ENCODE results near the gene RBP2.

The RBP2 gene

GRCh38 chr3:139518306-139518705 is 42.0 kb upstream of the RBP2 start:
- no peaks in the 10 kb centered on the region for H3K9me3 ChIP-seq (ENCODE audit: control insufficient read depth in 5 of 5, low read length in 5 of 5)
- H3K9ac ChIP-seq (ENCODE audit: low read length in 5 of 5), result no peak overlapping the region
- no peak overlapping the region for H3K4me3 ChIP-seq (ENCODE audit: low read depth in 1 of 5, low read length in 5 of 5)
- no peaks in the 10 kb centered on the region for H3K36me3 ChIP-seq (ENCODE audit: control insufficient read depth in 5 of 5, insufficient read depth in 5 of 5, low read length in 5 of 5)
- no peaks in the 10 kb centered on the region for H3K27me3 ChIP-seq (ENCODE audit: control insufficient read depth in 5 of 5, insufficient read depth in 4 of 5, low read length in 5 of 5)
- peaks cover 0 to 9% (median 0%) of the 10 kb centered on the region in 5 donors for H3K4me1 ChIP-seq (ENCODE audit: control insufficient read depth in 5 of 5, insufficient read depth in 5 of 5, low read length in 5 of 5)
- H3K27ac ChIP-seq (ENCODE audit: low read depth, low read length), result no peak overlapping the region

DNA sequence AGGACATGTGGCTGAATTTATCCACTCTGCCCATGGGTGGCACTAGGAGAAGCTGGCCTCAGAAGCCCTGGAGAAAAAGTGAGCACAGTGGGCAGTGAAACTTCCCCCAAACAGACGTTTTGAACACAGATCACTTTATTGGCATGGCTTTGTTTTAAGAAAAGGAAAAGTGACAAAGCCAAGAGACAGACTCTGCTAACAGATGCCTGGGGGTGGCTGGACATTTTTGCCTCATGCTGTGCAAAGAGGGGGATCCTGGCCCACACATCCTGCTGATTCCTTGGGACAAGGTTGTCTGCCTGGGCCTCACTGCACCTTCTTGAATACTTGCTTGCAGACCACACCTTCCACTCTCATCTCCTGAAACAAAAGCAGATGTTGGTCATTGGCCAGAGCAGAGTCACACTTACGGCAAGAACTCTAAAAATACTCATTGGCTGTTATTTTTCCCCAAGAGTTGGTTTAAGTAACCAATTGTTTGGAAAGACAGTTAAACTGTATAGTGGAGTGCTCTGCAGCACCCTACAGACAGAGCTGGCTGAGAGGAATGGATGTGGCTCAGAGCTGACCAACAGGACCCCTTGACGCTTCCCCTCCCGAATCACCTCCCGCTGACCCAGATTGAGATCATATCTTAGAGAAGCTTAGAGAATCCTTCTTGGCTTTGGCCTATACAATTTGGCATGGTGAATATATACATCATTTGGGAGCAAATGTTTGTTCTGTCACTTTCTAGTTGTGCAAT is 41.2 kb upstream of the RBP2 start:
- H3K36me3 ChIP-seq (ENCODE audit: control insufficient read depth in 5 of 5, insufficient read depth in 5 of 5, low read length in 5 of 5), result no peaks in the 10 kb centered on the region
- H3K4me1 ChIP-seq (ENCODE audit: control insufficient read depth in 5 of 5, insufficient read depth in 5 of 5, low read length in 5 of 5), result peaks cover 0 to 9% (median 0%) of the 10 kb centered on the region in 5 donors
- no peaks in the 10 kb centered on the region for H3K9me3 ChIP-seq (ENCODE audit: control insufficient read depth in 5 of 5, low read length in 5 of 5)
- H3K27ac ChIP-seq (ENCODE audit: low read depth, low read length), result no peak overlapping the region
- no peak overlapping the region for H3K4me3 ChIP-seq (ENCODE audit: low read depth in 1 of 5, low read length in 5 of 5)
- H3K9ac ChIP-seq (ENCODE audit: low read length in 5 of 5), result no peak overlapping the region
- no peaks in the 10 kb centered on the region for H3K27me3 ChIP-seq (ENCODE audit: control insufficient read depth in 5 of 5, insufficient read depth in 4 of 5, low read length in 5 of 5)

DNA sequence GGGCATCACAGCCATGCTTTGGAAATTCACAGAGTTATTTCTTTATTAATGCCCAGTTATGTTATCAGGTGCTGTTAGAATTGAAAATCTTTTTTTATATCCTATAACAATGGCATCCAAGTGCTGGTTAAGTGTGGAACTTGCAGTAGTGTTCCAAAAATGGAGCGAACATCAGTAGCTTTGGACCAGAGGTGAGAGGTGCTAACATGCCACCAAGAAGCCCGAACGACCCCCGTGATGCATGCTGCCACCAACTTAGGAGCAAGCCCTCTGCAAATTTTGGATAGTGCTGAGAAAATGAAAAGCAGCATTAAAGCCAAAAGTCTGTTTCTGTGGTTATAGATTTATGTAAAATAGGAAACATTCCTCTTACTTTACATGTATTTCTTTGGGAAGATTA is 38.4 kb upstream of the RBP2 start:
- Histone ChIP-seq H3K4me3 (ENCODE audit: low read depth in 1 of 5, low read length in 5 of 5) (no peak overlapping the region), H3K27me3 (ENCODE audit: control insufficient read depth in 5 of 5, insufficient read depth in 4 of 5, low read length in 5 of 5) (no peaks in the 10 kb centered on the region), H3K27ac (ENCODE audit: low read depth, low read length) (no peak overlapping the region), H3K4me1 (ENCODE audit: control insufficient read depth in 5 of 5, insufficient read depth in 5 of 5, low read length in 5 of 5) (peaks cover 0 to 3% (median 0%) of the 10 kb centered on the region in 5 donors), H3K9me3 (ENCODE audit: control insufficient read depth in 5 of 5, low read length in 5 of 5) (no peaks in the 10 kb centered on the region), H3K9ac (ENCODE audit: low read length in 5 of 5) (no peak overlapping the region), H3K36me3 (ENCODE audit: control insufficient read depth in 5 of 5, insufficient read depth in 5 of 5, low read length in 5 of 5) (no peaks in the 10 kb centered on the region)

GRCh38 chr3:139509631-139510030 is 33.3 kb upstream of the RBP2 start:
- H3K4me3 ChIP-seq (ENCODE audit: low read depth in 1 of 5, low read length in 5 of 5), result no peak overlapping the region
- H3K9me3 ChIP-seq (ENCODE audit: control insufficient read depth in 5 of 5, low read length in 5 of 5), result no peaks in the 10 kb centered on the region
- H3K27me3 ChIP-seq (ENCODE audit: control insufficient read depth in 5 of 5, insufficient read depth in 4 of 5, low read length in 5 of 5), result no peaks in the 10 kb centered on the region
- no peak overlapping the region for H3K27ac ChIP-seq (ENCODE audit: low read depth, low read length)
- H3K4me1 ChIP-seq (ENCODE audit: control insufficient read depth in 5 of 5, insufficient read depth in 5 of 5, low read length in 5 of 5), result no peaks in the 10 kb centered on the region
- H3K36me3 ChIP-seq (ENCODE audit: control insufficient read depth in 5 of 5, insufficient read depth in 5 of 5, low read length in 5 of 5), result no peaks in the 10 kb centered on the region
- H3K9ac ChIP-seq (ENCODE audit: low read length in 5 of 5), result no peak overlapping the region

- no peak overlapping the region for H3K9ac ChIP-seq (ENCODE audit: low read length in 5 of 5)
These were observed 30.4 kb upstream of the RBP2 start for GRCh38 chr3:139506766-139507165.

DNA sequence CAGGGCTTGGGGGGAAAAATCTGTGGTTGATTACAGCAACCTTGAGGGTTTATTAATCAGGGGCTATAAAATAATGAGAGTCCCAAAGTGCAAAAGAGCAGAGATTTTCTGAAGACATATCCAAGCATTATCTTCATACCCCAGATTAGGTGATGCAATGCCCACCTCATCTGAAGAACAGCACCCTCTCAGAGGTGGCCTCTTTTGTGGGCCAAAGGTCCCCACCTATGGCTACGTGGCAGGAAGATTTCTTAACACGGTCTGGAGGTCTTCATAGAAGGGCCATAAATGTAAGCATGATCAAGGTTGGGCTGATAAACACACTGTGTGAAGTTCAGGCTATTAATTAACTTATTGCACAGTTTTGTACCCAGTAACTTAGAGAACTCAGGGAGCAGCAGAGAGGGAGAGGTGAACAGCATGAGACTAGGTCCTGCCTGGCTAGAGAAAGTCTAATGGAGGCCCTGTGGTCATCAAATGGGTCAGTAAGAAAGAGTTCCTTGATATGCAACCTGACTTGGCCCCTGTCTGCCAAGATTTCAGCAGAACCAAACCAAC is 29.6 kb upstream of the RBP2 start:
- H3K9ac ChIP-seq (ENCODE audit: low read length in 5 of 5), result no peak overlapping the region
- no peaks in the 10 kb centered on the region for H3K9me3 ChIP-seq (ENCODE audit: control insufficient read depth in 5 of 5, low read length in 5 of 5)
- H3K27me3 ChIP-seq (ENCODE audit: control insufficient read depth in 5 of 5, insufficient read depth in 4 of 5, low read length in 5 of 5), result no peaks in the 10 kb centered on the region
- no peak overlapping the region for H3K27ac ChIP-seq (ENCODE audit: low read depth, low read length)
- no peaks in the 10 kb centered on the region for H3K36me3 ChIP-seq (ENCODE audit: control insufficient read depth in 5 of 5, insufficient read depth in 5 of 5, low read length in 5 of 5)
- no peak overlapping the region for H3K4me3 ChIP-seq (ENCODE audit: low read depth in 1 of 5, low read length in 5 of 5)
- H3K4me1 ChIP-seq (ENCODE audit: control insufficient read depth in 5 of 5, insufficient read depth in 5 of 5, low read length in 5 of 5), result no peaks in the 10 kb centered on the region

More at GRCh38 chr3:139506766-139507165, 30.4 kb upstream of the RBP2 start:
- Histone ChIP-seq H3K4me1 (ENCODE audit: control insufficient read depth in 5 of 5, insufficient read depth in 5 of 5, low read length in 5 of 5) (no peaks in the 10 kb centered on the region), H3K36me3 (ENCODE audit: control insufficient read depth in 5 of 5, insufficient read depth in 5 of 5, low read length in 5 of 5) (no peaks in the 10 kb centered on the region), H3K4me3 (ENCODE audit: low read depth in 1 of 5, low read length in 5 of 5) (no peak overlapping the region), H3K27me3 (ENCODE audit: control insufficient read depth in 5 of 5, insufficient read depth in 4 of 5, low read length in 5 of 5) (no peaks in the 10 kb centered on the region), H3K9me3 (ENCODE audit: control insufficient read depth in 5 of 5, low read length in 5 of 5) (no peaks in the 10 kb centered on the region), H3K27ac (ENCODE audit: low read depth, low read length) (no peak overlapping the region)

DNA sequence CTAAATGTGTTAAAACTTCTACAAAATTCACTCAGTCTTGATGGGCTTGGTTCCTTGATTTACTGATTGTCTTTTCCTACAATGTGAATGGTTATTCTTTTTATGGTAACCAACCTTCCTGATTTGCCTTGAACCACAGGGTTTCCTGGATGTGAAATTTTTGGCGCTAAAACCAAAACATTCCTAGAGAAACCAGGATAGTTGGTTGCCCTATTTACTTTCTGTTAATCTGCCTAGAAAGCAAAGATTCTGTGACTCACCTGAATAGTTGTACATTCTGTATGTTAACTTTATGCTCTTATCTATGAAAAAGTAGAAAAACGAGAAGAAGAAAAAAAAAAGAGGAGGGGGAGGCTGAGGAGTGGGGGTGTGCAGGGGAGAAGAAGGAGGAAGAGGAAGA is 23.2 kb upstream of the RBP2 start:
- H3K27ac ChIP-seq (ENCODE audit: low read depth, low read length), result no peak overlapping the region
- peaks cover 0 to 8% (median 0%) of the 10 kb centered on the region in 5 donors for H3K9me3 ChIP-seq (ENCODE audit: control insufficient read depth in 5 of 5, low read length in 5 of 5)
- no peaks in the 10 kb centered on the region for H3K36me3 ChIP-seq (ENCODE audit: control insufficient read depth in 5 of 5, insufficient read depth in 5 of 5, low read length in 5 of 5)
- H3K27me3 ChIP-seq (ENCODE audit: control insufficient read depth in 5 of 5, insufficient read depth in 4 of 5, low read length in 5 of 5), result no peaks in the 10 kb centered on the region
- no peak overlapping the region for H3K4me3 ChIP-seq (ENCODE audit: low read depth in 1 of 5, low read length in 5 of 5)
- H3K4me1 ChIP-seq (ENCODE audit: control insufficient read depth in 5 of 5, insufficient read depth in 5 of 5, low read length in 5 of 5), result no peaks in the 10 kb centered on the region
- no peak overlapping the region for H3K9ac ChIP-seq (ENCODE audit: low read length in 5 of 5)

GRCh38 chr3:139493826-139494385 is 17.6 kb upstream of the RBP2 start:
- no peak overlapping the region for H3K27ac ChIP-seq (ENCODE audit: low read depth, low read length)
- H3K9me3 ChIP-seq (ENCODE audit: control insufficient read depth in 5 of 5, low read length in 5 of 5), result peaks cover 0 to 8% (median 0%) of the 10 kb centered on the region in 5 donors
- no peaks in the 10 kb centered on the region for H3K4me1 ChIP-seq (ENCODE audit: control insufficient read depth in 5 of 5, insufficient read depth in 5 of 5, low read length in 5 of 5)
- H3K9ac ChIP-seq (ENCODE audit: low read length in 5 of 5), result no peak overlapping the region
- no peaks in the 10 kb centered on the region for H3K36me3 ChIP-seq (ENCODE audit: control insufficient read depth in 5 of 5, insufficient read depth in 5 of 5, low read length in 5 of 5)
- H3K4me3 ChIP-seq (ENCODE audit: low read depth in 1 of 5, low read length in 5 of 5), result no peak overlapping the region
- H3K27me3 ChIP-seq (ENCODE audit: control insufficient read depth in 5 of 5, insufficient read depth in 4 of 5, low read length in 5 of 5), result no peaks in the 10 kb centered on the region

- no peak overlapping the region for H3K27ac ChIP-seq (ENCODE audit: low read depth, low read length)
- H3K9ac ChIP-seq (ENCODE audit: low read length in 5 of 5), result no peak overlapping the region
- H3K4me1 ChIP-seq (ENCODE audit: control insufficient read depth in 5 of 5, insufficient read depth in 5 of 5, low read length in 5 of 5), result no peaks in the 10 kb centered on the region
These were observed 15.7 kb upstream of the RBP2 start for GRCh38 chr3:139491966-139492365.

GRCh38 chr3:139491027-139491700 is 14.8 kb upstream of the RBP2 start:
- Histone ChIP-seq H3K4me3 (ENCODE audit: low read depth in 1 of 5, low read length in 5 of 5) (no peak overlapping the region), H3K9ac (ENCODE audit: low read length in 5 of 5) (no peak overlapping the region), H3K9me3 (ENCODE audit: control insufficient read depth in 5 of 5, low read length in 5 of 5) (peaks cover 0 to 10% (median 0%) of the 10 kb centered on the region in 5 donors), H3K27ac (ENCODE audit: low read depth, low read length) (no peak overlapping the region), H3K27me3 (ENCODE audit: control insufficient read depth in 5 of 5, insufficient read depth in 4 of 5, low read length in 5 of 5) (no peaks in the 10 kb centered on the region), H3K4me1 (ENCODE audit: control insufficient read depth in 5 of 5, insufficient read depth in 5 of 5, low read length in 5 of 5) (no peaks in the 10 kb centered on the region), H3K36me3 (ENCODE audit: control insufficient read depth in 5 of 5, insufficient read depth in 5 of 5, low read length in 5 of 5) (no peaks in the 10 kb centered on the region)

More at GRCh38 chr3:139491966-139492365, 15.7 kb upstream of the RBP2 start:
- H3K9me3 ChIP-seq (ENCODE audit: control insufficient read depth in 5 of 5, low read length in 5 of 5), result peaks cover 0 to 10% (median 0%) of the 10 kb centered on the region in 5 donors
- H3K4me3 ChIP-seq (ENCODE audit: low read depth in 1 of 5, low read length in 5 of 5), result no peak overlapping the region
- H3K27me3 ChIP-seq (ENCODE audit: control insufficient read depth in 5 of 5, insufficient read depth in 4 of 5, low read length in 5 of 5), result no peaks in the 10 kb centered on the region
- no peaks in the 10 kb centered on the region for H3K36me3 ChIP-seq (ENCODE audit: control insufficient read depth in 5 of 5, insufficient read depth in 5 of 5, low read length in 5 of 5)

Data from subcutaneous abdominal adipose tissue (tissue), 5 donors.